IMR-90 (cell line): ENCODE results near the gene CDCA4. TPM values are rescaled to one million over a fixed set of nuclear protein-coding genes. Genes with fewer than 3 reads are reported as not detected.
A peak's percentile ranks its signal among the peaks of the same experiment; 100 is the strongest.

ENCODE experiments used
- ATAC-seq: fragments of 200-7000 bp; cut with Tn5 transposase; 2 replicates; pipeline ENCODE4 v1.9.1; 2020; ENCODE audit warnings: low read depth, mild to moderate bottlenecking, moderate library complexity
- BruUV-seq: library from RNA; stranded (reverse); fragments of 400-500 nt; replicated peaks from 2 replicates; lab custom pipeline; 2021; lab: Mats Ljungman, UMichigan
- CTCF ChIA-PET: fragments of 300-600 bp; formaldehyde crosslinking; extraction: SDS; loops from one replicate; lab custom pipeline; 2021; ENCODE audit warnings: antibody characterized with exemption; lab: Yijun Ruan, JAX
- POLR2A ChIA-PET: fragments of 300-600 bp; sonication (Branson Sonifier 250); formaldehyde crosslinking; loops from one replicate; lab custom pipeline; 2022; ENCODE audit warnings: antibody characterized with exemption; ENCODE audit not compliant: unreplicated experiment; lab: Charles Lee
- DNase-seq: peaks from one replicate; pipeline ENCODE4 v3.0.0; 2013
- H2AFZ ChIP-seq: replicated peaks from 2 replicates; pipeline ENCODE3; 2013; ENCODE audit warnings: low read length, mild to moderate bottlenecking; ENCODE audit not compliant: poor library complexity
- H2AK5ac ChIP-seq: 2 replicates; pipeline ENCODE4 v1.6.1; 2013; ENCODE audit warnings: low read depth, low read length, inconsistent platforms
- H2AK9ac ChIP-seq: replicated peaks from 2 replicates; pipeline ENCODE3; 2013; ENCODE audit warnings: mild to moderate bottlenecking, low read depth, low read length, moderate library complexity; ENCODE audit not compliant: poor library complexity
- H2BK120ac ChIP-seq: 2 replicates; pipeline ENCODE4 v1.6.1; 2013; ENCODE audit warnings: low read depth, low read length, inconsistent platforms
- H2BK15ac ChIP-seq: 3 replicates; pipeline ENCODE4 v1.6.1; 2013; ENCODE audit warnings: low read depth, low read length, inconsistent platforms
- H2BK20ac ChIP-seq: 2 replicates; pipeline ENCODE4 v1.6.1; 2013; ENCODE audit warnings: low read depth, mild to moderate bottlenecking, inconsistent platforms, low read length, moderate library complexity
- H2BK5ac ChIP-seq: 2 replicates; pipeline ENCODE4 v1.6.1; 2013; ENCODE audit warnings: mild to moderate bottlenecking, low read depth, low read length, inconsistent platforms; ENCODE audit not compliant: poor library complexity, severe bottlenecking
- H3K14ac ChIP-seq: replicated peaks from 2 replicates; pipeline ENCODE4 v1.6.1; 2013; ENCODE audit warnings: low read depth, low read length, inconsistent platforms
- H3K18ac ChIP-seq: 2 replicates; pipeline ENCODE4 v1.6.1; 2013; ENCODE audit warnings: low read depth, low read length, control low read depth
- H3K23ac ChIP-seq: 2 replicates; pipeline ENCODE4 v1.6.1; 2013; ENCODE audit warnings: low read depth, low read length, inconsistent platforms
- H3K27ac ChIP-seq: 2 replicates; pipeline ENCODE4 v1.5.1; 2013; ENCODE audit warnings: mild to moderate bottlenecking, control low read depth, low read length; ENCODE audit not compliant: insufficient read depth
- H3K27me3 ChIP-seq: 2 replicates; pipeline ENCODE4 v1.6.1; 2013; ENCODE audit warnings: low read length; ENCODE audit not compliant: control insufficient read depth, insufficient read depth
- H3K36me3 ChIP-seq: 2 replicates; pipeline ENCODE4 v1.6.1; 2013; ENCODE audit warnings: low read length, mixed read lengths; ENCODE audit not compliant: control insufficient read depth, insufficient read depth
- H3K4ac ChIP-seq: 2 replicates; pipeline ENCODE4 v1.6.1; 2013; ENCODE audit warnings: low read depth, low read length, inconsistent platforms
- H3K4me1 ChIP-seq: 2 replicates; pipeline ENCODE4 v1.6.1; 2013; ENCODE audit warnings: low read length, mixed read lengths; ENCODE audit not compliant: control insufficient read depth, insufficient read depth
- H3K4me2 ChIP-seq: 2 replicates; pipeline ENCODE4 v1.6.1; 2013; ENCODE audit warnings: low read depth, mild to moderate bottlenecking, control low read depth, low read length, moderate library complexity
- H3K4me3 ChIP-seq: 2 replicates; pipeline ENCODE4 v1.5.1; 2013; ENCODE audit warnings: low read depth, mild to moderate bottlenecking, control low read depth, low read length, moderate library complexity; ENCODE audit not compliant: insufficient read depth
- H3K56ac ChIP-seq: 2 replicates; pipeline ENCODE4 v1.6.1; 2013; ENCODE audit warnings: low read length, inconsistent platforms; ENCODE audit not compliant: insufficient read depth; ENCODE audit errors: extremely low read depth
- H3K79me1 ChIP-seq, 2 experiments: 2 replicates each; pipeline ENCODE4 v1.6.1; 2013; ENCODE audit warnings: low read length in 2 of 2, inconsistent platforms in 1 of 2, low read depth in 1 of 2
- H3K9ac ChIP-seq: 2 replicates; pipeline ENCODE4 v1.6.1; 2013; ENCODE audit warnings: low read depth, low read length, control low read depth
- H3K9me1 ChIP-seq: 2 replicates; pipeline ENCODE4 v1.6.1; 2013; ENCODE audit warnings: low read length, inconsistent platforms; ENCODE audit not compliant: insufficient read depth
- H3K9me3 ChIP-seq: 2 replicates; pipeline ENCODE4 v1.6.1; 2013; ENCODE audit warnings: low read length; ENCODE audit not compliant: control insufficient read depth, insufficient read depth
- H4K20me1 ChIP-seq: 2 replicates; pipeline ENCODE4 v1.6.1; 2013; ENCODE audit warnings: low read length, inconsistent platforms; ENCODE audit not compliant: insufficient read depth
- H4K5ac ChIP-seq: 2 replicates; pipeline ENCODE4 v1.6.1; 2013; ENCODE audit warnings: mild to moderate bottlenecking, low read depth, low read length, control low read depth
- H4K8ac ChIP-seq, 2 experiments: 2 replicates each; pipeline ENCODE4 v1.6.1; 2013; ENCODE audit warnings: low read depth in 2 of 2, low read length in 2 of 2, control low read depth in 1 of 2, inconsistent platforms in 1 of 2
- H4K91ac ChIP-seq: 2 replicates; pipeline ENCODE4 v1.6.1; 2013; ENCODE audit warnings: low read depth, low read length, inconsistent platforms; ENCODE audit not compliant: insufficient read depth
- FOS ChIP-seq: fragments of 150-350 bp; IDR thresholded peaks from 2 replicates; pipeline ENCODE4 v1.6.1; 2016; ENCODE audit warnings: low read depth, low read length
- MXI1 ChIP-seq: IDR thresholded peaks from 2 replicates; pipeline ENCODE4 v1.6.1; 2012; ENCODE audit warnings: low read depth, mild to moderate bottlenecking, low read length, moderate library complexity, borderline replicate concordance
- NFE2L2 ChIP-seq: fragments of 150-350 bp; IDR thresholded peaks from 2 replicates; pipeline ENCODE4 v1.6.1; 2016; ENCODE audit warnings: low read depth, mild to moderate bottlenecking, low read length
- POLR2A ChIP-seq: IDR thresholded peaks from 2 replicates; pipeline ENCODE4 v1.6.1; 2012; ENCODE audit warnings: mild to moderate bottlenecking, low read depth, low read length
- RAD21 ChIP-seq: IDR thresholded peaks from 2 replicates; pipeline ENCODE4 v1.6.1; 2012; ENCODE audit warnings: low read length, improper control_type of control experiment
- RFX5 ChIP-seq: IDR thresholded peaks from 2 replicates; pipeline ENCODE4 v1.8.0; 2012; ENCODE audit warnings: low read depth, mild to moderate bottlenecking, low read length, moderate library complexity
- SMC3 ChIP-seq: fragments of 150-350 bp; IDR thresholded peaks from 2 replicates; pipeline ENCODE4 v1.6.1; 2016; ENCODE audit warnings: low read depth, mild to moderate bottlenecking, antibody characterized with exemption, low read length, moderate library complexity
- WGBS, 2 experiments: methylation state at CpG; one replicate each; pipeline versions ENCODE4 v1.1.5 to v1.1.7; 2013; ENCODE audit warnings: missing lambda C conversion rate in 2 of 2; ENCODE audit not compliant: insufficient read length in 1 of 2; ENCODE audit errors: extremely low coverage in 2 of 2; 5-methylcytosine and 5-hydroxymethylcytosine counted together
- dilution Hi-C: fragments of 300-500 bp; cut with HindIII; formaldehyde crosslinking; loops from one replicate; pipeline ENCODE4 v1.14.3; 2018; ENCODE audit warnings: low sequenced_read_pairs; ENCODE audit not compliant: unreplicated experiment
- in situ Hi-C: fragments of 300-500 bp; cut with MboI; formaldehyde crosslinking; loops from 3 replicates; pipeline ENCODE4 v1.14.3; 2019; ENCODE audit warnings: low sequenced_read_pairs, inconsistent platforms, mixed read lengths
- intact Hi-C: fragments of 100-400 bp; cut with micrococcal nuclease; formaldehyde crosslinking; loops from 2 replicates; pipeline ENCODE4 v1.10.0; 2022
- polyA plus RNA-seq, 3 experiments: library from polyadenylated mRNA; depleted of rRNA; stranded (reverse); fragments of >200 nt; gene quantifications; 2 replicates each; pipeline ENCODE4 v1.2.3, GENCODE V29; 2012; ENCODE audit warnings: low replicate concordance in 1 of 3
- total RNA-seq: library from RNA; depleted of rRNA; stranded (reverse); fragments of >200 nt; gene quantifications from 2 replicates; pipeline ENCODE4 v1.2.3, GENCODE V29; 2012
- TF ChIP-seq, protein P1 (sequence below): fragments of 150-350 bp; IDR thresholded peaks from 2 replicates; pipeline ENCODE4 v1.6.1; 2016; ENCODE audit warnings: low read depth, mild to moderate bottlenecking, low read length, moderate library complexity, borderline replicate concordance

Gene CDCA4
- total and polyA plus RNA-seq, 2 of the 4 experiments (the other 2 are of a cell fraction) = 17.7 to 18.6 TPM

DNA sequence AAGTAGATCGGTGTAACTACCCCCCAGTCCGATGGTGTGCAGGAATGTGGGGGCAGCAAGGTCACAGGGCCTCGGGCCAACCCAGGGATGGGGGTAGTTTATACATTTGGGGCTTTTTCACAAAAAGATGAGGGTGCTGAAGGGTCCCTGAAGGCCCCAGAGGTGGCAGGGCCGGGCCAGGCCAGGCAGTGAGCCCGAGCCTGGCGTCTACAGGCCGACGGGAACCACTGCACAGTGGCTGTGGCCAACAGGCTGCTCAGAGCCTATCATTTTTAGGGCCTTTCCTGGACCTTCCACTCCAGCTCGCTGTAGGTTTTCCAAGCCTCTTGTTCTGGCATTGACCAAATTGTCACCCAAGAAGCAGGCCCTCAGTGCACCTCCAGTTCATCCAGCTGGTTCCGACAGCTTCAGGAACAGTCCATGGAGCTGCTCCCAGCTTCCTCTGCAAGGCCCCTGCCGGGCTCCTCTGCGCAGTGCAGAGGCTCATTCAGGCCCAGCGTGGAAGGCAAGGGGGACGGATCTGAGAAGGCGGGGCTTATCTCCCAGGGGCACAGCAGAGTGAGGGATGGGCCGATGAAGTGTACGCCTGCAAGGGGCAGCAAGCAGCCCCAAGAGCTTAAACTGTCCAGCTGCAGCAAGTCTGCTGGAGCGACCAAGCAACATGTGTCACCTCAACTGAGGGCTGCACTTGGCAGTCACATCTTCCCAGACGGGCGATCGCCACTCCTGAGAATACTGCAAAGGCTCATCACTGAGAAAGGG is 13.9 kb downstream of the CDCA4 start:
- H3K9ac ChIP-seq = no peak overlapping the region
- H3K4me3 ChIP-seq = no peak overlapping the region
- H2AK9ac ChIP-seq = peak overlapping the region; percentile 19
- H3K9me3 ChIP-seq = no peaks in the 10 kb centered on the region
- no peak overlapping the region for H3K18ac ChIP-seq
- peaks cover 30% of the 10 kb centered on the region for H3K36me3 ChIP-seq
- H4K91ac ChIP-seq = no peak overlapping the region
- H4K20me1 ChIP-seq = peaks cover 25% of the 10 kb centered on the region
- no peak overlapping the region for H2BK20ac ChIP-seq
- H3K27ac ChIP-seq = no peak overlapping the region
- ATAC-seq = no peak
- TF ChIP-seq, protein P1, sequence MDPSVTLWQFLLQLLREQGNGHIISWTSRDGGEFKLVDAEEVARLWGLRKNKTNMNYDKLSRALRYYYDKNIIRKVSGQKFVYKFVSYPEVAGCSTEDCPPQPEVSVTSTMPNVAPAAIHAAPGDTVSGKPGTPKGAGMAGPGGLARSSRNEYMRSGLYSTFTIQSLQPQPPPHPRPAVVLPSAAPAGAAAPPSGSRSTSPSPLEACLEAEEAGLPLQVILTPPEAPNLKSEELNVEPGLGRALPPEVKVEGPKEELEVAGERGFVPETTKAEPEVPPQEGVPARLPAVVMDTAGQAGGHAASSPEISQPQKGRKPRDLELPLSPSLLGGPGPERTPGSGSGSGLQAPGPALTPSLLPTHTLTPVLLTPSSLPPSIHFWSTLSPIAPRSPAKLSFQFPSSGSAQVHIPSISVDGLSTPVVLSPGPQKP = no peak
- TF ChIP-seq RFX5 (no peak), FOS (no peak), MXI1 (no peak), POLR2A (no peak), RAD21 (no peak), NFE2L2 (no peak), SMC3 (no peak)
- no peak overlapping the region for H3K14ac ChIP-seq
- dilution Hi-C loops = no loop called here
- ChIA-PET CTCF (interaction anchor here (0.9 kb wide), 1 partner anchor 32 kb away, joined by 3 read pairs; no protein-coding TSS in a partner anchor), POLR2A (no interaction called here)
- H2AFZ ChIP-seq = no peak overlapping the region
- no peaks in the 10 kb centered on the region for H3K9me1 ChIP-seq
- no peak overlapping the region for H3K23ac ChIP-seq
- no peak overlapping the region for H4K5ac ChIP-seq
- no peak overlapping the region for H2BK15ac ChIP-seq
- DNase-seq = no peak
- in situ Hi-C loops = no loop called here
- 92% methylated on average over 19 of the region's 21 CpGs; no CpG with 5 or more reads in 1 of the 2 experiments for WGBS, 2 experiments
- H2BK120ac ChIP-seq = no peak overlapping the region
- peaks cover 22 to 38% of the 10 kb centered on the region in 2 experiments for H3K79me1 ChIP-seq
- BruUV-seq = no TSS peak
- no peak overlapping the region for H2AK5ac ChIP-seq
- H3K4me2 ChIP-seq = no peak overlapping the region
- H3K56ac ChIP-seq = no peak overlapping the region
- no peaks in the 10 kb centered on the region for H3K27me3 ChIP-seq
- H3K4ac ChIP-seq = no peak overlapping the region
- H2BK5ac ChIP-seq = no peak overlapping the region
- intact Hi-C loops = no loop called here
- no peak overlapping the region for H4K8ac ChIP-seq
- H3K4me1 ChIP-seq = no peaks in the 10 kb centered on the region
